NAMALWA (cell line): ENCODE measurements around the gene ADARB2.
"Not testable (repeated sequence)": the region's sequence is repeated elsewhere in the genome, so short reads cannot be mapped to it uniquely, and the experiment has no call there.

Source experiments
- DNase-seq: peaks from one replicate; pipeline ENCODE4 v3.0.0-alpha.2; 2015; ENCODE audit warnings: low spot score

Gene ADARB2

DNA sequence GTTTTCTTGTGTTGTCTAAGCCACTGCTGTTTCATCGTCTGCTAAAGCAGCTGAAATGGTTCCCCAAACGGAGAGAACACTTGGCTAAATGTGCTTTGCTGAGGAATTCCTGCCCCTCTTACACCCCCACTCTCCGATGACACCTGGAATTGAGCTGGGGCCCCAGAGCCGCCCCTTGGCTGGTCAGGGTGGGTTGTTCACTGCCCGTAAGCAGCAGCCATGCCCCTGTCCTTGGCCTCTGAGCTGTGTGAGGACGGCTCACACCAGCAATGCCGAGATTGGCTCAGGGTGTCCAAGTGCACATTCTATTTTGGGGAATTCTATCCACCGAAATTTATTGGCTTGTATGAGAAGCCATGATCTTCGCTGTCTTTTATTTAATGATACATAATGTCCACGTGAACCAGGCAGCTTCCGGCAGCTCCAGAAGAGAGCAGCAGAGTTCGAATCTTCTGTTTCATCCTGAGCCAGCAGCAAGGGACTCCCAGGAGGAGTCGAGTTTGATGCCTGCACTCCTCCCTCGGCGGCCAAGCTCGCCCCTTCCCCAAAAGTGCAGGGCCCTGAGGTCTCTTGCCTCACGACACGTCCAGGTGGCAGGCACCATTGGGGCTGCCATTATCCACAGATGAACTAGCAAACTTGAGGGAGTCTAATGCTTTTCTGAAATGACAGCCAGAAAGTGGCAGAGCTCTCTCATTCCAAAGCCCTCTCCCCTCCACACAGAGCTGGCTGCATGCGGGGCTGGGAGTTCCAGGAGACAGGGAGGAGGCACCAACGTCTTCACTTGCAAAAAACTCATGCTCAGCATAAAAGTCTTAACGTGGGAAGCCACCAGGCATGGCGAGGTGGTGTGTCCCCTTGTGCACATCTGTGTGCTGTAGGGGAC is 567.1 kb downstream of the ADARB2 start:
- DNase-seq = no peak

DNA sequence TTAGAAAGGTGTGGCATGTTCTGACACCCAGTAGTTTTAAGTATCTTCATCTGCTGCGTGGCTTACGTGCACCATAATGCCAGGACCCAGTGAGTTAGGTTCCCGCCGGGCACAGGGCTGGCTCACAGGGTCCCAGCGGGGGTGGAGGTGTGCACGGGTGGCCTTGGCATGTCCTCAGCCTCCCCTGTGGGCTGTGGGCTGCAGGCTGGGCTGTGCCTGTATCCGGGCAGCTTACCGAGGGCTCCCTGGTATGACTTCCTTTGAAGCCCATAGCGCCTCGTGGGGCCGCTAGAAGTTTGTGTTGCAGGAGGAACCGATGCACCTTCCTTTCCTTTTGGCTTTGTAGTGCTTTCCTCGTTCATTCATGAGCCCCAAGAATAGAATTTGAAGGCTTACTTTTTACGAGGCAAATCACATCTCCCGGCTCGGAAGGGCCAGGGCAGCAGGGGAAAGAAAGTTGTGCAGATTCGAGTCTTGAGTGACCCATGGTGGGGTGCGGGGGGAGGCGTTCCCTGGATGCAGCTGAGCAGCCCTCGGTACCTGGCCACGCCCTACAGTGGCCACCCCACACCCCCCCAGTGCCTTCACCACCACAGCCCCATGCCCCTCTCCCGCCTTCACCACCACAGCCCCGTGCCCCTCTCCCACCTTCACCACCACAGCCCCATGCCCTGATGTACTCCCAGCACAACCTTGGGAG is 568.0 kb downstream of the ADARB2 start:
- DNase-seq = no peak

DNA sequence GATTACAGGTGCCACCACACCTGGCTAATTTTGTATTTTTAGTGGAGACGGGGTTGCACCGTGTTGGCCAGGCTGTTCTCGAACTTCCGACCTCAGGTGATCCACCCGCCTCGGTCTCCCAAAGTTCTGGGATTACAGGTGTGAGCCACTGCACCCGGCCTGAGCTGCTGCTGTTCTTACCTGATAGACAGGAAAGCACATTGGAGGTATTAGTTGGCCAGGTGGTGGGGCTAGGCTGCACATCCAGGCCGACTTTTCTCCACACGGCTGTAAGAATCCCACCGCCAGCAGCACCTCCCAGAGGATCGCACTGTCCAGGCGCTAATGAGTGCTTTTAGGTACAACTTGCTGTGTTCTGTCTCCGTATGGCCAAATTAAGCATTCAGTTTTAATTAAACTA is 568.6 kb downstream of the ADARB2 start:
- no peak for DNase-seq

DNA sequence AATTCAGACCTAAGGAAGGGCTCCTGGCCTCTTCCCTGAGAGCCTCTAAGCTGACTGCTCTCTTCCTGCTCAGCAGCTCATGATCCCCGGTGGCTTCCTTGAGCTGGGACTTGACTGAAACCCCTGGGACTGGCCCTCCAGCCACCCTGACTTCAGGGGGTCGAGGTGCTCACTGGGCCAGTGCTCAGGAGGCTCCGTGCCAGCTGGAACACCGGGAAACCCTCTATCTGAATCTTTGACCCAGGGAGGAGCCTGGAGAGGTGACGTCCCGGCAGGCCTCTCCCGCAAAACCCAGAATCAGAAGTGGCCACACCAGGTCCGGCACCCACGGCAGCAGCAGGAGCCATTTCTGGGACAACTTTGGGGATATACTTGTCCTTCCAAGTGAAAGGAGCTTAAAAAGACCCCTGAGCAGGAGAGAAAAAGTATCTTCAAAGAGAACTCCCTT is 570.5 kb downstream of the ADARB2 start:
- no peak for DNase-seq

DNA sequence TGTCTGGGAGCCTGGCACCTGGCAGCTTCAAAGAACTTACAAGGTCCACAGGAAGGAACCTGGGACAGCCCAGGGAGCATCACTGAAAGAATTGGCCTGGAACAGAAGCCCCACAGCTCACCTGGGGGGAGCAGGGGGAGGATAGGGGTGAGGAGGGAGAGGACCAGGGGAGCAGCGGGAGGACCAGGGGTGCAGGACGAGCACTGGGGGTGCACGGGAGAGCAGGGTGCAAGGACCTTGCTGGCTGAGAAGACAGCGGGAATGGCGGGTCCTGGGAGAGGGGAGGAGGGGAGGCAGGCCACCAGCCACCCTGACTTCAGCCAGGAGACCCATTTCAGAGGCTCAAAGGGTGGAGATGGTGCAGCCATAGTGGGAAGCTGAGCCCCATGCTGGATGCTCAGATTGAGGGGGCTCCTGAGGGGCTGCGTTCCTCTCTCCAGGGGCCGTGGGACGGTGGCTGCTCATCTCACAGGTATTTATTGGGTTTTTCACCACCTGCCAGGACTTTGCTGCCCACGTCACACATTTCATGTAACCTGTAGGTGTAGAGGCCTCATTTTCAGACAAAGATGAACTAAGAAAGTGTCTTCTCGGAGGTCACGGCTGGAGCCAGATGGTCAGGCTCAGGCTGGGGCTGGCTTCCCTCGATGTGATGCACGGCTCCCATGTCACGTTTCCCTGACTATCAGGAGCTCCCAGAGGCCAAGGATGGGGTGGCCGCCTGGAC is 571.1 kb downstream of the ADARB2 start:
- DNase-seq = no peak

DNA sequence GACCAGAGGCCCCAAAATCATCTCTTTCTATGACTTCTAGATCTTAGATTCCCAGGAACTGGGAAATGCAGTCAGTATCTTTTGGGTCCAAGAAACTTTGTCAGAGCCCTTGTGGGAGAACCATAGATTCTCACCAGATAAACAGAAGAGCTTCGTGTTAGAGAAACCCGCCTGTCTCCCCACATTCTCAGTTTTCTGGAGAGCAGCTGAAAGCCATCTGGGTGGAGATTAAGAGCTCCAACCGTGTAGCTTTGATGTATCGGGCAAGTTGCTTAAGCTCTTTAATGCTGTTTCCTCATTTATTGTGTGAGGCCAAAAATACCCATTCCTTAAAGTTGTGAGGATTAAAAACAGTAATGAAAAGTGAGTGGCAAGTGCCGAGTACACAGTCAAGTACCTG is 573.5 kb downstream of the ADARB2 start:
- DNase-seq = no peak

DNA sequence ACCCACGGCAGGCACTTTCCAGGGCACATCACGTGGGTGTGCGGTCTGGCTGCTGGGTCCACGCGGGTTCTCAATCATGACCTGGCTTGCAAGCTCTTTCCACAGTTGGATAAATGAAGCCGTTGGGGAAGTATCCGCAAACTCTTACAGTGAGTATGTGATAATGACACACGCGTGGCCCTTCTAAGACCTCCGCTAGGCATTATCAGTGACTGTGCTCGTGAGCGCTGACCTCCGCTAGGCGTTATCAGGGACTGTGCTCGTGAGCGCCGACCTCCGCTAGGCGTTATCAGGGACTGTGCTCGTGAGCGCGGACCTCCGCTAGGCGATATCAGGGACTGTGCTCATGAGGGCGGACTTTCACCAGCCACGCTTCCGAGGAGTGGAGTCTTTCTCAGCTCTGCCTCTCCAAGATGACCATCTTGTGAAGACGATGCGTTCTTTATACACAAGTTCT is 574.1 kb downstream of the ADARB2 start:
- no peak for DNase-seq

DNA sequence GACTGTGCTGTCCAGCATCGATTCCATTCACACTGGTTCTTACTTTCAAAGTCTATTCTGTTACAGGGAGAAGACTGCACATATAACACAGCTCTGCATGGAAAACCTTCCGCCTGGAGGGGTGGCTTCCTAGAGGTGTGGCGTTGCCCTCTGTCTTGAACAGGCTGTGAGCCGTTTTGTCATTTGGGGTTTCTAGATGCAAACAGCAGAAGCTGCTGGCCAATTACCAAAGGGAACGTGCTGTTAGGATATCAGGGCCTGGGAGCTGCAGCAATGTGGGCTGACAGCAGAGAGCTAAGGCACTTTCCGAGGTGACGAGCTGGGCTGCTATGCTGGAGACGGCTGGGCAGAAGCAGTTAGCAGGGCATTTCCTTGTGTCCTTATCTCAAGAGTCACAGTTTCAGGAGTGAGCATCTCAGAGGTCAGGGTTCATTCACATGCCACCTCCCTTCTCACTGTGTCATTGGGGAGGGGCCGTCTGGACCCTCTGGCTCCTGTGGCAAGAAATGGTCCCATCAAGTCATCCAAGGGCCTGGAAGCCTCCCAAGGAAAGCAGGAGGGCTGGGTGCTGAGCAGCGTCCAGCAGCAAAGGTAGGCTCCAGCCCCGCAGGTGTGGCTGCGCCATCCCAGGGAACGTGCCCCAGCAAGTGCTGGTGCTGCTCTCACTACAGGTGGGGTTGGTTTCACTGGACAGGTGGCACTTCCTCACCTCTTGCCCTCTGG is 574.7 kb downstream of the ADARB2 start:
- no peak for DNase-seq

DNA sequence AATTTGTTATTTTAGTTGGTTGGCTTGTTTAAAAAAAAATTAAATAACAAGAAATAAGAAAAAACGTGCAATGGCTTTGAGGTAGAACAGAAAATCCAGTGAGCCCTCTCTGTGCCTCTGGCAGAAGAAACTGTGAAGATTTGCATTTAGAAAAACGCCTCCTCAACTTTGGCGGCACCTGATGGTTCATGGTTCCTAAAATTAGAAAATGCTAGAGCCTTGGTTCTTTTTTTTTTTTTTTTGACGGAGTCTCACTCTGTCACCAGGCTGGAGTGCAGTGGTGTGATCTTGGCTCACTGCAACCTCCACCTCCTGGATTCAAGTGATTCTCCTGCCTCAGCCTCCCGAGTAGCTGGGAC is 576.0 kb downstream of the ADARB2 start:
- peak; percentile 30 for DNase-seq

DNA sequence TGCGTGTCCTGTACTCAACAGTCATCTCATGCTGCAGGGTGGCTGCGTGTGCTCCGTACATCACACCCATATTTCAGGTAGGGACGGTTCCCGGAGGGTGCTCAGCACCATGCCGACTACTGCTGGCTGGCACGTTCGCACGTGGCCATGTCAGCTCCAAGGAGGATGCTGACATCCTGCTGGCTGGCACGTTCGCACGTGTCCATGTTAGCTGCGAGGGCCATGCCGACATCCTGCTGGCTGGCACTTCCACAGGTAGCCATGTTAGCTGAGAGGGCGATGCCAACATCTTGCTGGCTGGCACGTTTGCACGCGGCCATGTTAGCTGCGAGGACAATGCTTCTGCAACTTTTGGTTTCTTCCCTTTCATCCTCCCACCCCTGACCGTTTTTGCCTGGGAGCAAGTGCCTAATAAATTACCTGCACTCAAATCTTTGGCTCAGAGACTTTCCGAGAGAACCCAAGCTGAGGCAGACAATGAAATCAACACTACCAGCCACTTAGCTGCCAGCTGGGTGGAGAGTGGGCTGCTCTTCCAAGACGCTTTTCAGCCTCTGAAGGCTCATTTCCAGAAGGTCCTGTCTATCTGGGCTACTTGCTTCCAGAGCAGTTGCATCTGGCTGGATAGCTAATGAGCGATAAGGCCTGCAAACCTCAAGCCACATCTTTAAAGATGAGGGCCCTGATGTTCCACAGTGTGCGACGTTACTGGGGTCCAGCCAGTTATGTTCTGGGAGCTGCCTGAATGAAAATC is 576.6 kb downstream of the ADARB2 start:
- no peak for DNase-seq

DNA sequence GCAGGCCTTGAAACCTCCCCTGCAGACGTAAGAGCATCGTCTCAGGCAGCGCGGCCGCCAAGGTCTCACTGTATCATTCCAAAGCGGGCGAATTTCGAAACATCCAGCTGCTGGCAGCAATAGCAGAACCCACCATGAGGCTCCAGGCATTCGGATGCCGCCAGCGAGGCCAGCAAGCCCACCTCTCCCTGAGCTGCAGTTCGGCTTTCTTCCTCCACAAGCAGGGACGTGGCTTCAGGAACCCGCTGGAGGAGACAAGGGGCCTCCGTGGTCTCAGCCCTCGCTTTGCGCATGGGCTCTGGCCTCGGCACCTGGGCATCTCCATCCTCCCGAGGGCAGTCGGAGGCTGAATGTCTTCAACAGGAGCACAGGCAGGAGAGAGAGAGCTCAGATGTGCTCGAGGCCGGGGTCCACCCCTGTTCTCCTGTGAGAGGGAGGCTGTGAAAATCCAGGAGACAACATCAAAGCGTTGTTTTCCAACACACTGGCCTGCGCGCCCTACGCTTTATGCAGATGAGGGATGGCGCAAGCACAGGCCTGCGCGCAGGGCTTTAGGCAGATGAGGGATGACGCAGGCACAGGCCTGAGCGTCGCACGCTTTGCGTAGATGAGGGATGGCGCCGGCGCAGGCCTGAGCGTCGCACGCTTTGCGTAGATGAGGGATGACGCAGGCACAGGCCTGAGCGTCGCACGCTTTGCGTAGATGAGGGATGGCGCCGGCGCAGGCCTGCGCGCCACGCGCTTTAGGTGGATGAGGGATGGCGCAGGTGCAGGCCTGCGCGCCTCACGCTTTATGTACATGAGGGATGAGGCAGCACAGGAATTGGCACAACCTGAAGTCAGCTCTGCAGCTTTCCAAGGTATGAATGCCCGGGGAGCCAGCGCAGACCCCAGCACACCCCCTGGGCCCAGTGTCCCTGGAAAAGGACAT is 577.9 kb downstream of the ADARB2 start:
- no peak for DNase-seq

DNA sequence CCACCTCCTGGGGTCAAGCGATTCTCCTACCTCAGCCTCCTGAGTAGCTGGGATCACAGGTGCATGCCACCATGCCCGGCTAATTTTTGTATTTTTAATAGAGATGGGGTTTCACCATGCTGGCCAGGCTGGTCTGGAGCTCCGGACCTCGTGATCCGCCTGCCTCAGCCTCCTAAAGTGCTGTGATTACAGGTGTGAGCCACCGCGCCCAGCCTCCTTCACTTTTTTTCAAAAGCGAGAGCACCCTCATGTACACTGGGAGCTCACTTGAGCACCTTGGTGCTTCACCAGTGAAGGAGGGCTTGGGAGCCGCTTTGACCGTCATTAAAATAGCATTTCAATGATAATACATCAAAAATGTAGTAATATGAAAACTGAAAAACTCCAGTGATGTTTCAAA is 578.8 kb downstream of the ADARB2 start:
- not testable (repeated sequence) for DNase-seq

DNA sequence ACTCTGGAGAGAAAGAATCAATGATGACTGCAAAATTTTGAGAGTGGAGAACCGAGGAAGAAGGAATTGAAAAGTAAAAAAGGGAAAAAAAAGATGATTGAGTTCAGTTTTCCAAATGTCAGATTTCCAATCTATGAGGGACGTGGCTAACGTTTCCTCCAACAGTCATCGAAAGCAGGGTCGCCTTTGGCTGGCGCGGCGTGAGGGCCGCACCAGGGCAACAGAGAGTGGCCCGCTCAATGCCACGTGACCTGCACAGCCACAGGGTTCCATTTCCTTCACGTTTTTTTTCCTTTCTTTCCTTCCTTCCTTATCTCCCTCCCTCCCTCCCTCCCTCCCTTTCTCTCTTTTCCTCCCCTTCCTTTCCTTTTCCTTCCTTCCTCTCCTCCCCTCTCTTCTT is 579.3 kb downstream of the ADARB2 start:
- DNase-seq = no peak

DNA sequence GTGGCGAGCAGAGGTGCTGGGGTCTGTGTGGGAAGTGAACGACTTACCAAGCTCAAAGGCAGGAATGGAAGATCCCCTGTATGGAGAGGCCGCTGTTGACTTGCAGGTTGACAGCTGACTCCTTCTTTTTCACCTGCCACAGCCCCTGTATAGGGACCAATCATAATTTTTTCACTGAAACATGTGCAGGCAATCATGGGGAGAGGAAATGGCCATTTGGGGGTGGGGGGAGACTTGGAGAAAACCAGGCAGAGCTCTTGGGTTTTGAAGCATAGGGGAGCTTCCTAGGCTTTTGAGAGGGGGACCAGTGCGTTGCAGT is 579.8 kb downstream of the ADARB2 start:
- no peak for DNase-seq

DNA sequence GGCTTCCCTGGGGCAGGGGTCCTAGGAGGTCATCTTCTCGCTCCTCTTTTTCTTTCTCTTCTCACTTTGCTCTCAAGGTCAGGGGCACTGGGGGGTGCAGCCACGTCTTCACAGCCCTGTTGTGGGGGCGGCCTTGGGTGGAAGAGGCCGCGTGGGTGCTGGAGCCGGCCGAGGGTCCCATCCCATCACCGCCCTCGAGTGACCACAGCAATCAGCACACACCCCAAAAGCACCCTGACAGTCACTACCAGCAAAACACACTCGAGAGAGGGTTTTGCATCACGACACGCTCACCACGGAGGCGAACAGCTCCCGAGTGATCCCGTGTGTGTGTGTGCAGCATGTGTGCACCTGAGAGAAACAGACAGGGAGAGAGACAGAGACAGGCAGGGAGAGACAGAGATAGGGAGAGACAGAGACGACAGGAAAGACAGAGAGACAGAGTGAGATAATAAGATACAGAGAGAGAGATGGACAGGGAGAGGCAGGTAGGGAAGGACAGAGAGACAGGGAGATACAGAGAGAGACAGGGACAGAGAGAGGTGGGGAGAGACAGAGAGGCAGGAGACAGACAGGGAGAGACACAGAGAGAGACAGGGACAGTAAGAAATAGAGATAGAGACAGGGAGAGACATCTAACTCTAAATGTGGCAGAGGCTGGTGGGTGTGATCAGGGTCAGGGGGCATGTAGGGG is 580.3 kb downstream of the ADARB2 start:
- no peak for DNase-seq

DNA sequence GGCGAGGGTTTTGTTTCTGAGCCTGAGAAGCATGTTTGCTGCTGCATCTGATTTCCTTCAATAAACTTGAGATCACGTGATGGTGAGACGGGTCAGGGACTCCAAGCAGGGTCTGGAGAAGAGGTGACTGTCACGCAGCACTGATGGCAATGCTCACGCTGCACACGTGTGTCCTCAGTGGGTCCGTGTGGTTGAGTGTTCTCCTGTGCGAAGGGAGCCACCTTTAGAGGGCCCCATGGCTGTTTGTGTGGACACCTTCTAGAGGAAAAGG is 580.8 kb downstream of the ADARB2 start:
- DNase-seq = no peak

DNA sequence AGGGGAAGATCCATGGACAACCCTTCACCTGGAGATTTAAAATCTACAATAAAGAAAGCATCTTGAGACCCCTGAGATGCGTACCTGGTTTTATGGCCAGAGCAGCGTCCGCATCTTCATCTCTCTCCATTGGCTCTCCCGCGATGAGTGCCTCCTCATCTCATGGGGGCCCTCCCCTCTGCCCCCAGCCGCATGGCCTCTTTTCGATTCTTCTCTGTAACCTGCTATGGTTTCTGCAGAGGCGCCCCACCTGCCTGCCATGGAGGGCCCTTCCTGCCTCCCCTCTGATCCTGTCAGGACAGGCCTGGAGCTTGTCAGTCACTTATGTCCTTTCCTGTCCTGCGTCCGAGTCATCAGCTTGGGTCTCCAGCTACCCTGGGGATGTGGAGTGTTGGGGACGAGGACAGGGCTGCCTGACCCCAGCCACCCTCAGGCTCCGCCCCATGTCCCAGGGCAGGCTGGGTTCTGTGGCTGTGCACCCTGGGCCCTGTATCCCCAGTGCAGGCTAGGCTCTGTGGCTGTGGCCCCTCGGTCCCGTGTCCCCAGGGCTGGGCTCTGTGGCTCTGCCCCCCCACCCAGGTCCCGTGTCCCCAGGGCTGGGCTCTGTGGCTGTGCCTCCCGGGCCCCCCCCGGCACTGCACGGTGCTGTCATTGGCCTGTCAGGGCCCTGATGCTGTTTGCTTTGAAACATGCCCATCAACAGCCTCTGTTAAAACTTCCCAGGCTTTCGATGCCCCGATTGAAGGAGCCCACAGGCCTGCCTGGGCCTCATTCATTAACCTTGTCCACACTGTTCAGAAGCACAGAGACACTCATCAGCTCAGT is 581.3 kb downstream of the ADARB2 start:
- DNase-seq = no peak

DNA sequence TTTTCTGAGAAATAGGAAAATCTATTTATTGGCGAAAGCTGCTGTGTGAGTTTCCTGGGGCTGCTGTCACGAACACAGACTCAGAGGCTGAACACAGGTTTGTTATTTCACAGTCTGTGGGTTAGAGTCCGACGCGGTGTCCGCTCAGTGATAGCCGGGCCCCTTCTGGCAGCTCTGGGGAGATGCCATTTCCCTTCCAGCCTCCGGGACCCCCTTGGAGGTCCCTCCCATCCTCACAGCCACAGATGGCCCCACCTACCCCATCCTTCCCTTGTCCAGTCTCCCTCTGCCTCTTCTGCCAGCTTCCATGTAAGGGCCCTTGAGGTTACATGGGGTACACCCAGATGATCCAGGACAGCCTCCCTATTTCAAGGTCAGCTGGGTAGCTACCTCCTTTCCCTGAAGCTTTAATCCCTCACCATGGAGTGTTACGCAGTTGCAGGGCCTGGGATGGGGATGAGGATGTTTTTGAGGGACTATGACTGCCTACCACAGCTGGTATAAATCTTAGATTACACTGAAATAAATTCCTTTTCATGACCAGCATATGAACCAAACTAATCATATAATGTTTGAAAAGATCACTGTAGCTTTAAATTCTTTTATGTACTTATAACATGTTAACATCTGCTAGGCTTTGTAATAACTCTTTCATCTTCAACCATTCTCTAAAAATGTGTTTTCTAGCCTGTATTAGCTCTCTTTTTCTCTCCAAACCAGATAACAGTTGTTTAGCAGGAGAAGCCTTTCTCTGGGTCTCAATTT is 582.6 kb downstream of the ADARB2 start:
- DNase-seq = no peak
